Neural cell (in vitro differentiated cells): Measurements from ENCODE around the gene TNS2. TPM values are rescaled to one million over a fixed set of nuclear protein-coding genes. Genes with fewer than 3 reads are reported as not detected.

ENCODE experiments used
- H2AFZ ChIP-seq: fragments of 200-600, 300-800 bp; sonication (generic), shearing (Covaris generic); 2 replicates; pipeline ENCODE4 v1.6.0; 2014; ENCODE audit warnings: low read depth, mild to moderate bottlenecking, antibody characterized with exemption, low read length, moderate library complexity
- H3F3A ChIP-seq: fragments of 200-600 bp; shearing (Covaris generic); 2 replicates; pipeline ENCODE4 v1.6.1; 2016; ENCODE audit warnings: mild to moderate bottlenecking, moderate library complexity, mixed read lengths, antibody characterized with exemption, low read length; ENCODE audit not compliant: insufficient read depth, poor library complexity, severe bottlenecking
- H3K27ac ChIP-seq: fragments of 200-600, 300-800 bp; sonication (generic), shearing (Covaris generic); 2 replicates; pipeline ENCODE4 v1.5.1; 2014; ENCODE audit warnings: mild to moderate bottlenecking, low read length, moderate library complexity
- H3K27me3 ChIP-seq: fragments of 300-800, 200-600 bp; sonication (generic), shearing (Covaris generic); 2 replicates; pipeline ENCODE4 v1.6.0; 2014; ENCODE audit warnings: mild to moderate bottlenecking, low read depth, low read length, moderate library complexity; ENCODE audit not compliant: insufficient read depth
- H3K36me3 ChIP-seq: fragments of 300-800, 200-600 bp; sonication (generic), shearing (Covaris generic); 2 replicates; pipeline ENCODE4 v1.5.1; 2014; ENCODE audit warnings: mild to moderate bottlenecking, antibody characterized with exemption, low read length, moderate library complexity; ENCODE audit not compliant: insufficient read depth
- H3K4me2 ChIP-seq: fragments of 300-800, 200-600 bp; sonication (generic), shearing (Covaris generic); 2 replicates; pipeline ENCODE4 v1.6.0; 2014; ENCODE audit warnings: mild to moderate bottlenecking, low read length
- H3K4me3 ChIP-seq: fragments of 300-800, 200-600 bp; sonication (generic), shearing (Covaris generic); 2 replicates; pipeline ENCODE4 v1.5.1; 2014; ENCODE audit warnings: mild to moderate bottlenecking, low read length, moderate library complexity
- H3K79me2 ChIP-seq: fragments of 200-600 bp; shearing (Covaris generic); replicated peaks from 2 replicates; pipeline ENCODE4 v1.6.0; 2014; ENCODE audit warnings: mild to moderate bottlenecking, low read length, moderate library complexity; ENCODE audit not compliant: insufficient read depth
- H3K9ac ChIP-seq: fragments of 300-800, 200-600 bp; sonication (generic), shearing (Covaris generic); 2 replicates; pipeline ENCODE4 v1.6.1; 2016; ENCODE audit warnings: mild to moderate bottlenecking, low read length, mixed read lengths
- H3K9me2 ChIP-seq: fragments of 200-600 bp; shearing (Covaris generic); 2 replicates; pipeline ENCODE4 v1.6.1; 2016; ENCODE audit warnings: mild to moderate bottlenecking, low read length, mixed read lengths; ENCODE audit not compliant: insufficient read depth
- H3K9me3 ChIP-seq: fragments of 200-600, 300-800 bp; sonication (generic), shearing (Covaris generic); 2 replicates; pipeline ENCODE4 v1.6.1; 2016; ENCODE audit warnings: mild to moderate bottlenecking, mixed run types, low read length, moderate library complexity, mixed read lengths
- H4K20me1 ChIP-seq: fragments of 200-600 bp; shearing (Covaris generic); 2 replicates; pipeline ENCODE4 v1.6.1; 2016; ENCODE audit warnings: mild to moderate bottlenecking, mixed run types; ENCODE audit not compliant: insufficient read depth
- CTCF ChIP-seq: fragments of 450-650 bp; IDR thresholded peaks from 2 replicates; pipeline ENCODE4 v1.5.1; 2014; ENCODE audit warnings: antibody characterized with exemption, mild to moderate bottlenecking, moderate library complexity; ENCODE audit not compliant: poor library complexity, severe bottlenecking
- EP300 ChIP-seq: fragments of 450-650 bp; conservative IDR thresholded peaks from 2 replicates; pipeline ENCODE4 v1.6.1; 2014; ENCODE audit warnings: antibody characterized with exemption, mild to moderate bottlenecking, moderate library complexity; ENCODE audit not compliant: poor library complexity, severe bottlenecking
- EZH2 ChIP-seq: fragments of 200-600, 300-800 bp; shearing (Covaris generic), sonication (generic); IDR thresholded peaks from 2 replicates; pipeline ENCODE4 v1.6.1; 2014; ENCODE audit warnings: antibody characterized with exemption, low read length, borderline replicate concordance, mild to moderate bottlenecking; ENCODE audit not compliant: insufficient read depth, poor library complexity, severe bottlenecking
- MXI1 ChIP-seq: fragments of 450-650 bp; conservative IDR thresholded peaks from 2 replicates; pipeline ENCODE4 v1.6.1; 2014; ENCODE audit warnings: antibody characterized with exemption, mild to moderate bottlenecking; ENCODE audit not compliant: poor library complexity, severe bottlenecking
- POLR2AphosphoS5 ChIP-seq: IDR thresholded peaks from 2 replicates; pipeline ENCODE4 v1.6.1; 2012
- RAD21 ChIP-seq: fragments of 450-650 bp; conservative IDR thresholded peaks from 2 replicates; pipeline ENCODE4 v1.6.1; 2014; ENCODE audit warnings: antibody characterized with exemption, mild to moderate bottlenecking, moderate library complexity
- REST ChIP-seq: IDR thresholded peaks from 2 replicates; pipeline ENCODE4 v1.6.1; 2012; ENCODE audit warnings: borderline replicate concordance
- SMC3 ChIP-seq: fragments of 450-650 bp; conservative IDR thresholded peaks from 2 replicates; pipeline ENCODE4 v1.6.1; 2014; ENCODE audit warnings: antibody characterized with exemption, mild to moderate bottlenecking, moderate library complexity; ENCODE audit not compliant: poor library complexity
- TAF1 ChIP-seq: IDR thresholded peaks from 2 replicates; pipeline ENCODE4 v1.6.1; 2012; ENCODE audit warnings: low read depth
- polyA plus RNA-seq: library from polyadenylated mRNA; depleted of rRNA; stranded (reverse); fragments of >200 nt; gene quantifications from 2 replicates; pipeline ENCODE4 v1.2.3, GENCODE V29; 2014

The TNS2 gene
- polyA plus RNA-seq, 1 donor from 2014 or later = 4.2 TPM

- Histone ChIP-seq H3K79me2 (no peaks in the 10 kb centered on the region), H3K27ac (no peak overlapping the region), H3K4me3 (no peak overlapping the region), H3K4me2 (no peak overlapping the region), H3K9me2 (no peaks in the 10 kb centered on the region), H3F3A (no peaks in the 10 kb centered on the region), H3K9me3 (no peaks in the 10 kb centered on the region), H3K36me3 (no peaks in the 10 kb centered on the region), H4K20me1 (no peaks in the 10 kb centered on the region), H3K27me3 (no peaks in the 10 kb centered on the region), H3K9ac (no peak overlapping the region), H2AFZ (no peak overlapping the region)
- TF ChIP-seq REST (no peak), POLR2AphosphoS5 (no peak), CTCF (no peak), TAF1 (no peak), MXI1 (no peak), EZH2 (no peak)
These were observed 2.1 kb downstream of the TNS2 start for GRCh38 chr12:53051881-53052412.

- no peak for TF ChIP-seq SMC3
- TF ChIP-seq EZH2 = no peak
- TF ChIP-seq TAF1 = no peak
- TF ChIP-seq CTCF = no peak
- no peak for TF ChIP-seq POLR2AphosphoS5
- no peak for TF ChIP-seq RAD21
- no peak for TF ChIP-seq EP300
- TF ChIP-seq REST = no peak
- no peak for TF ChIP-seq MXI1
- no peak overlapping the region for H2AFZ ChIP-seq
- no peak overlapping the region for H3K9ac ChIP-seq
- H4K20me1 ChIP-seq = no peaks in the 10 kb centered on the region
- no peaks in the 10 kb centered on the region for H3K27me3 ChIP-seq
- no peaks in the 10 kb centered on the region for H3K79me2 ChIP-seq
- H3K36me3 ChIP-seq = no peaks in the 10 kb centered on the region
- H3K9me2 ChIP-seq = no peaks in the 10 kb centered on the region
- H3K27ac ChIP-seq = no peak overlapping the region
- no peaks in the 10 kb centered on the region for H3F3A ChIP-seq
- no peak overlapping the region for H3K4me2 ChIP-seq
- no peaks in the 10 kb centered on the region for H3K9me3 ChIP-seq
- no peak overlapping the region for H3K4me3 ChIP-seq
These were observed 2.8 kb downstream of the TNS2 start for GRCh38 chr12:53052419-53053217.
